ENCODE data around the gene RANBP17.

Gene RANBP17

DNA sequence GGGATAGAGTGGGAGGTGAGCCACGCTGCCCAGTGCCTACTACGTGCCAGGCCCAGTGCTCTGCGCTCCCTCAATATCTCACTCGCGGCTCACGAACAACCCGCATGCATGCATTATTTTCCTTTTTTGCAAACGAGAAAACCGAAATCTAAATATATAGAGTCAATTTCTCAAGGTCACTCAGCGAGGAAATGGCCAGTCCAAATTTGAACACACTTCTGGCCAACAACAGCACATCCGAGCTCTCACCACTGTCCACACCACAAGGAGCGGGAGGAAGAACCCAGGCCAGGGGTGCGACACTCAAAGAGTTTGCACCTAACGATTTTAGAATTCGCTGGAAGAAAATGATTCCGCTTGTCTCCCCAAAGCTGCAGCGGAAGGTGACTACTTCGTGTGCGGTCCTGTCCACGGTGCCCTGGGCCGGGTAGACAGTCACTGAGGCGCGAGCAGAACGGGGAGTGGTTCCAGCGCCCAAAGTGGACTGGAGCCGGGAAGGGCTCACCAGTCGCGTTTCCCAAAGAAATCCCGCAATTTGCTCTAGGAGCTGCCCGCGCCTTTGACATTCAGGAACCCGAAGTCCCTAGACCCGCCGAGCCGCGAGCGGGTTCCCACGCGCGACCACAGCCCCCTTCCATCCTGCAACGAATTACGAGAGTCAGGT is 446.1 kb downstream of the RANBP17 start:
- no peak for DNase-seq

DNA sequence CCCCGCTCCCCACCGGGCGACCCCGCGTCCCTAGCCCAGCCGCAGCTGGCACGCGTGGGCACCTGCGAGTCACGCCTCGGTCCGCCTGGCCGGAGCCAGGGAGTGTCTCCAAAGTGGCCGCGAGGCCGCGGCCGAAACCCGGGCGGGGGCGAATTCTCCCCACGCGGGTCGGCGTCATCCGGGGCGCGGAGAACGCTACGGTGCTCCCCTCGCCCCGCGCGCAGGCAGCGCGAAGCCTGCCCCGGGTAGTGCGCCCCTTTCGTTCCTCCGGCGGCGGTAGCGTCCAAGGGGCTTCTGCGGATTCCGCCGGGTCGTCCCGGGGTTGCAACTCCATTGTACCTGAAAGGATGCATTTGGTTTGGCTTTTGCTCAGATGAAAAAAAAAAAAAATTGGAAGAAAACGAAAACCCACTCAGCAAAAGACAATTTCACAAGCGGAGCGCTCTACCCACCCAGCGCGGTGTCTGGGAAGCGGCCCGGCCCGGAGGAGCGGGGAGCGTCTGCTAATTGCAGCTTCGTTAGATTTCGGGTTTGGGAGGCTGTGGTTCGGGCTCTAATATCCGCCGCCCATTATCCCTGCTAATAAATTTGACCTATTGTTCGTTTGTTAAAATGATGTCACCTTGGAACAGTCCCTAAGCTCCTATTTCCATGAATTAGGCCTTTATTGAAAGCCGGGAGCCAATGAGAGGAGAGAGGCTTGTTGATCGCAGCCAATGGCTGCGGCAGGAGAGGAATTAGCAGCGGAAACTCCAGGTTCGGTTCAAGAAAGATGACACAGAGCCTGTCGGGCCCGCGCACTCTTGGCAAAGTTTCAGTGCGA is 446.8 kb downstream of the RANBP17 start, which contains the start of gene TLX3:
TSS of gene TLX3 (plus strand) at position 796 of the 823 bp plus-strand sequence. CDS start 118 bp downstream, outside the sequence.
- peak; percentile 93 for DNase-seq

DNA sequence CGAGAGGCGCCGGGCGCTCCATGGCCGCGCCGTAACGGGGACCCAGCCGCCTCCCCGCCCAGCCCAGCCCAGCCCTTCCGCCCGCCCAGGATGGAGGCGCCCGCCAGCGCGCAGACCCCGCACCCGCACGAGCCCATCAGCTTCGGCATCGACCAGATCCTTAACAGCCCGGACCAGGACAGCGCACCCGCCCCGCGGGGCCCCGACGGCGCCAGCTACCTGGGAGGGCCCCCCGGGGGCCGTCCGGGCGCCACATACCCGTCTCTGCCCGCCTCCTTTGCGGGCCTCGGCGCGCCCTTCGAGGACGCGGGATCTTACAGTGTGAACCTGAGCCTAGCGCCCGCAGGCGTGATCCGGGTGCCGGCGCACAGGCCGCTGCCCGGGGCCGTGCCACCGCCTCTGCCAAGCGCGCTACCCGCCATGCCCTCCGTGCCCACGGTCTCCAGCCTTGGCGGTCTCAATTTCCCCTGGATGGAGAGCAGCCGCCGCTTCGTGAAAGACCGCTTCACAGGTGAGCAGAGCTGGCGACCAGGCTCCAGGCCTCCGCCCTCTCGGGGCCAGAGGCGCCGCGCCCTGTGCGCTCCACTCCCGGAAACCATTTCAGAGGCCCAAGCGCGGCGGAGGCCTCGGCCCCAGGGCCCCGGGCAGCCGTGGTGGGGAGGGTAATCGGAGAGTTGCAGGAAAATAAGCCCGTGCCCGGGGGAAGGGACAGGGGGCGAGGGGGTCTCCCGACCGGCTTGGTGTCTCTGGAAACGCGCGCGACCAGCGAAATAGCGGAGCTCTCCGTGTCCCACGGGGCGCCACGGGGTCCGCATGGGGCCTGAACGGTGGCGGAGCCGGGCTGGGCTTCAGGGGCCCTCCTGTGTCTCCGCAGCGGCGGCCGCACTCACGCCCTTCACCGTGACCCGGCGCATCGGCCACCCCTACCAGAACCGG is 447.7 kb downstream of the RANBP17 start:
- no peak for DNase-seq

DNA sequence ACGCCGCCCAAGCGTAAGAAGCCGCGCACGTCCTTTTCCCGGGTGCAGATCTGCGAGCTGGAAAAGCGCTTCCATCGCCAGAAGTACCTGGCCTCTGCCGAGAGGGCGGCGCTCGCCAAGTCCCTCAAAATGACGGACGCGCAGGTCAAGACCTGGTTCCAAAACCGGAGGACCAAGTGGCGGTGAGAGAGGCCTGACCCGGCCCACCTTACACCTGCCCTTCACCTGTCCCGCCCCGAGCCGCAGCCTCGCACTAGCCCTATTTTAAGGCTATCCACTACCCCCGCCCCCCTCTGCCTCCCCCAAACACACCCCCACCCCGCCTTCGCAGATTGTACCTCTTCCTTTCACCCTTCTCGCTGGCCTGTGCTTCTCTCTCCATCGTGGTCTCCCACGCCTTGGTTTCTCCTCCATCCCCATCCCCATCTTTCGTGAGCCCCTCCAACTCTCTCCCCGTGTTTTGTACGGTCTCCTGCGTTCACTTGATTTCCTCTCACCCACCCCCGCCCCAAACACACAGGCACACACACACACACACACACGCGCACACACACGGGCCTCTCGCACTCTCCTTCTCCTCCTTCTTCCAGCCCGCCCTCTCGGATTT is 448.5 kb downstream of the RANBP17 start:
- no peak for DNase-seq

DNA sequence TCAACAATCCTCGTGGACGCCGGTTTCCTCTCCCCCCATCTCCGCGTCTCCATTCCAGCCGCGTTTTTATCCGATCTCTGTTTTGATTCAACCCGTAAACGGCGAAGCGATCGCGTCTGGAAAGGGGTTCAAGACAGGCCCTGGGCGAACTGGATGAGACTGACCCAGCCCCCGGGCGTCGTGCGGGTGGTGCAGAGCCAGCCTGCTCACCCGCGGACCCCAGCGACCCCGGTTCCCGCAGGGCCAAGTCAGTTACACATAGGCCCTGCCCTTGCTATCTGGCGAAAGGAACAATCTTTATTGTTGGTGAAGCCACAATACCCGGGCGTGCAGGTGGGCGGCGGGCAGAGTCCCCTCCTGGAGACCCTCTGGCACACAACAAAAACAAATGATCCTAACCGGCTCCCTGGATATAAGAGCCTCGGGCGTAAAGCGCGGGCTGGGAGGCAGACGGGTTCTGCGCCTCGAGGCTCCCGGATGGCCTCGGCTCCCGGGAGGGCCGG is 449.1 kb downstream of the RANBP17 start:
- no peak for DNase-seq

DNA sequence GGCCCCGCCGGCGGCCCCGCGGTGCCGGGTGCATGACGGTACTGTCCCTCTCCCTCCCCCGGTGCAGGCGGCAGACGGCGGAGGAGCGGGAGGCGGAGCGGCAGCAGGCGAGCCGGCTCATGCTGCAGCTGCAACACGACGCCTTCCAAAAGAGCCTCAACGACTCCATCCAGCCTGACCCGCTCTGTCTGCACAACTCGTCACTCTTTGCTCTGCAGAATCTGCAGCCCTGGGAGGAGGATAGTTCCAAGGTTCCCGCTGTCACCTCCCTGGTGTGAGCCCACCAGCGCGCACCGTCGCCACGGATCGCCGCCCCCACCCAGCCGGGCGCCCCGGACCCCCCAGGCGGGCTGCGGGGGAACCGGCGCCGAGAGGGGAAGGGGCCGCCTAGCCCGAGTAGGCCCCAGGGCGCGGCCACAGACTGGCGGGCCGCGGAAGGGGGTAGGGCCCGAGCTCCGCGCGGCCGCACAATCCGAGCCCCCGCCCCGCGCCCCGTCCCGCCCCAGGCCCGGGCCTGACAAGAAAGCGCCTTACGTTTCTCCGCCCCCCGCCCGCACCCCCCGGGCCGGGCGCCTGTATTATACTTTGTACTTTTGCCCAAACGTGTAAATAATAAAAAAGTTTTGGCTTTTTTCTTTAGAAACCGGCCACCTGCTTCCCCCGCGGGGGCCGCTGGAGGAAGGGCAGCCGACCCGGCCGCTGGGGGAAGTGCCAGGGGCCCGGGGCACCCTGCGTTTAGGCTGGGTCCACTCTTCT is 449.7 kb downstream of the RANBP17 start:
- DNase-seq = no peak

DNA sequence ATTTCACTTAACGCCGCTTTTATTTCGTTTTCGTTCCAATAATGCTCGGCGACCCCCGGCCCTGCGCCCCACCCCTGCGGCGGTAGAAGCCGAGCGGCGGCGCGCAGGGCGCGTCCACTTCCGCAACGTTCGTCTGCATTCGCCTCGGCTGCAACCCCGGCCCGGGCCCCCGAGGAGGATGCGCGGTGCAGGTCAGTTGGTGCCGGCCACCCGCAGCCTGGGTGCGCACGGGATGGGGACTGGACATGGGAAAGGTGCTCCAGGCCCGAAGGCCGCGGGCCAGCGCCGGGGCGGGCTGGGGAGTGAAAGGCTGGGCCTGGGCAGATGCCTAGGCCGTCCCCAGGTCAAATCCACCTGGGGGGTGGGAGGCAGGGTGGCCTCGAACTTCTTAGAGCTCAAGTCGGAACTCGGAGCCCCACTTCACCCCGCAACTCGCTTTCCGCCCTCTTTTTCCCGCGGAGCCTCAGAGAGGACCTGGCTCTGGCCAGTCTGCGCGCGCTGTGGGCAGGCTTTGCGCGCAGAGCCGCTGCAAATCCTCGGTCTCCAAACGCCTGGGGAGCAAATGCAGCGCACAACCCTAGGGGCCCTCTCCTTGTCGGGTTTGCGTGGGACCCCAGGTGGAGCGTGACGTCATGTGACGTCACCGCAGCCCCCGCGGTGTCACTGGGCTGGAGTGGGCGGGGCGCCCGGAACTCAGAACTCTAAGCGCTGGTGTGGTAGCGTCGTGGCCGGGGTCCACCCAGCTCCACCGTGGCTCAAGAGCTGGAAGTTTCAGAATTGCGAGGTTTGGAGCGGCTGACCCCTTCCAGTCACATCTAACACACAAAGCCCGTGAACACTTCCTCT is 450.5 kb downstream of the RANBP17 start:
- no peak for DNase-seq

DNA sequence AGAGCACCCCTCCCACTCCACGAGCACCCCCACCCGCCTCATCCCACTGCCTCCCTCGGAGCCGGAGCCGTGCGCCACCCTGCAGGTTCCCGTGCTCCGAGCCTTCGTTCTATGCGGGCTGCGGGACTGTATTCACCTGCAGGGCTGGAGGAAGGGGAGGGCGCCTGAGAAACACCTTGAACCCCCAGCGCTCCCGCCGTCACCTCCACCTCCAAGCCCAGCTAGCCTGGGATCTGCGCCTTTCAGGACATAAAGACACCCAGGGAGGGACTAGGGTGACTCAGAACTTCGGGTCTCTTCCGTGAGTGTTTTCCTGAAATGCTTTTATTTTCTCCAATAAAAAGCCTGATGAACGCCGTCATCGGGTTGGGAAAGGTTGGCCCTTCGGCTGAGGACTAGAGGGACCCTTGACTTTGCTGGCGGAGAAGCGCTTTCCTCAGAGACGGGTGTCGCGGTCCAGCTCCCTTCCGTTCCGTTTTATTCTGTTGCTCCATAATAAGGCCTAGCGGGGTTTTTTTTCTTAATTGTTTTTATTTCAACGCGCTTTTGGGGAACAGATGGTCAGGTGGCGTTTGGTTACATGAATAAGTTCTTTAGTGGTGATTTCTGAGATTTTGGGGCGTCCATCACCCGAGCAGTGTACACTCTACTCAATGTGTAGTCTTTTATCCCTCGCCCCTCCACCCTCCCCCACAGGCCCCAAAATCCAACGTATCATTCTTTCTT is 451.8 kb downstream of the RANBP17 start:
- no peak for DNase-seq

DNA sequence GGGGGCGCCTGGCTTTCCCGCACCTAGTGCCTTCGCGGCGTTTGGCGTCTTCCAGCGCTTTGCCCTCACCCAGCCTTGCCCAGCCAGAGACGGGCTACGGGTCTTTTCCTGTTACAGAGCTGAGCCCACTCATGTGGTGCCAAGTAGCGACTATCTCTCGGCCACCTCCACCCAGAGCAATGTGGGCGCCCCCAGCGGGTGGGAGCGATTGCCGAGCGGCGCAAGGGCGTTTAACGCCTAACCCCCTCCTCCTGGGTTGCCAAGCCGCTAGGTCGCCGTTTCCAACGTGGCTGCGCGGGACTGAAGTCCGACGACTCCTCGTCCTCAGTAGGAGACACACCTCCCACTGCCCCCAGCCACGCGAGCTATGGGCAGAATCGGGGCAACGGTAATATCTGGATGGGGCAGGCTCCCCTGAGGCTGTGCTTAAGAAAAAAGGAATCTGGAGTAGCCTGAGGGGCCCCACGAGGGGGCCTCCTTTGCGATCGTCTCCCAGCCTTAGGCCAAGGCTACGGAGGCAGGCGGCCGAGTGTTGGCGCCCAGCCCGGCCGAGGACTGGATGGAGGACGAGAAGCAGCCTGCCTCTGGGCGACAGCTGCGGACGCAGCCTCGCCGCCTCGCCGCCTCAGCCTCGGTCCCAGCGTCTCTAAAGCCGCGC is 453.0 kb downstream of the RANBP17 start:
- DNase-seq = no peak

DNA sequence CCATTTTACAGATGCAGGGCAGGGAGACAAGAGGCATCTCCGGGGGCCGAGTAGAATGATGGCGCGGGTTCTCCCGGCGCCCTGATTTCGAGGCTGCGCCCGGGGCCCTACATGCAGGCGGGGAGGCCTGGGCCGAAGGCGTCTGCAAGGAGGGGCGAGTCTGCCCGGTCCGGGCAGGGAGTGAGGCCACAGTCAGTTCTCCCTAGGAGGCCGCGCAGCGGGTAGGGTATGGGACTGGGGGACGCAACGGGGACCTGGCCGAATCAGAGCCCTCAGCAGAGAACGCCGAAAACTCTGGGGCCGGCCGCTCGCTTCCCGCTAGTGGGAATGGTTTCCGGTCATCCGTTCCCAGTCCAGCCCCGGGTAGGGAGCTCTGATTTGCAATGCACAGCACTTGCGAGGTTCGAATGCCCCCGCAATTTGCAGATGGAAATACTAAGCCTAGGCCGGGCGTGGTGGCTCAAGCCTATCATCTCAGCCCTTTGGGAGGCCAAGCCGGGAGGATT is 453.6 kb downstream of the RANBP17 start:
- DNase-seq = no peak

DNA sequence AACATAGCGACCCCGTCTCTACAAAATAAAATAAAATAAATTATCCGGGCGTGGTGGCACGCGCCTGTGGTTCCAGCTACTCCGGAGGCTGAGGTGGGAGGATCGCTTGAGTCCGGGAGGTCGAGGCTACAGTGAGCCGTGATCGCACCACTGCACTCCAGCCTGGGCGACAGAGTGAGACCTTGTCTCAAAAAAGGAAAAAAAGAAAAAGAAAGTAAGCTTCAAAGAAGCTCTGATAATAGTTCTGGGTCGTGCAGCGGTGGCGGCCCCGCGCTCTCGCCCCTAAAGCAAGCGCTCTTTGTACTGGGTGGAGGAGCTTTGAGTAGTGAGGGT is 454.1 kb downstream of the RANBP17 start:
- no peak for DNase-seq

DNA sequence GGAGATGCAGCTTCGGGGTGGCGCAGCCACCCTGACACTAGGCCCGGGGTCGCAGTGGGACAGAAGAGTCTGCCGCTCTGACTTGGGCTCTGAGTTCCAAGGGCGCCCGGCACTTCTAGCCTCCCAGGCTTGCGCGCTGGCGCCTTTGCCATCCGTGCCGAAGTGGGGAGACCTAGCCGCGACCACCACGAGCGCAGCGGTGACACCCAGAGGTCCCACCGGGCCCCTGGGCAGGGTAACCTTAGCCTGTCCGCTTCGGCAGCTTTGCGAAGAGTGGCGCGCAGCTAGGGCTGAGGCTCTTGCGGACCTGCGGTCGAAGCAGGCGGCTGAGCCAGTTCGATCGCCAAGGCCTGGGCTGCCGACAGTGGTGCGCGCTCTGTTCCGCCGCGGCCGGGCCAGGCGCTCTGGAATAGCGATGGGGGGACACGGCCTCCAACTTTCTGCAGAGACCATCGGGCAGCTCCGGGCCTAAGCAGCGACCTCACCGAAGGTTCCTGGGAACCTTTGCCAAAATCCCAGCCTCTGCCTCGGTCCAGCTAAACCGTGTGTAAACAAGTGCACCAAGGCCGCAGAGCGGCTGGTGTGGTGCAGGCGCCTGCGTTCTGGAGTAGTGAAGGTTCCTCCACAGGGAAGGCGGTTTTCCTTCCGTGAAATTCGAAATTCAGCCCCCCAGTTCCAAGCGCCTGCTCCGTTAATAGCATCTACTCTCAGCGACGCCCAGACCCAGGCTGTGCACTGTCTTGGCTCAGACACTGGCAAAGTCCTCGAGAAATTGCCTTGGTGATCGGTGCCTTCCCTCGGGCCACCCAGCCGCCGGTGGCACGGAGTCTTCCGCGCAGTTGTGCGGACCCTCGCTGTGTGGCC is 454.7 kb downstream of the RANBP17 start:
- no peak for DNase-seq

DNA sequence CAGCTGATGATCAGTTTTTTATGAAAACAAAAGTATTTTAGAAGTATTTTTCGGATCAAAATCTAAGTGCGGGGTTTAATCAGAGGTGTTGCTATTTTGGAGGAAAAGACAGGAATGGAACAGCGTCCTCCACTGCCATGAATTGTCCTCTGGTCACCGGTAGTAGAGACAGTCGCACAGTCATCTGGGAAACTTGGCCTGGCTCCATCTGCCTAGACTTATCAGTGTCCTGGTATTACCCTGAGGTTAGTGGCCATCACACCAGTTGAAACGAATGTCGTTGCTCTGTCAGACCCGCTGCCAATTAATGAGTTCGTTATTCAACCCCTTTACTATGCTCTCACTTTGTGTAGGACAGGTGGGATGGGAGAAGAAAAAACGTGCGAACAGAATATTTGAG is 455.4 kb downstream of the RANBP17 start:
- no peak for DNase-seq

DNA sequence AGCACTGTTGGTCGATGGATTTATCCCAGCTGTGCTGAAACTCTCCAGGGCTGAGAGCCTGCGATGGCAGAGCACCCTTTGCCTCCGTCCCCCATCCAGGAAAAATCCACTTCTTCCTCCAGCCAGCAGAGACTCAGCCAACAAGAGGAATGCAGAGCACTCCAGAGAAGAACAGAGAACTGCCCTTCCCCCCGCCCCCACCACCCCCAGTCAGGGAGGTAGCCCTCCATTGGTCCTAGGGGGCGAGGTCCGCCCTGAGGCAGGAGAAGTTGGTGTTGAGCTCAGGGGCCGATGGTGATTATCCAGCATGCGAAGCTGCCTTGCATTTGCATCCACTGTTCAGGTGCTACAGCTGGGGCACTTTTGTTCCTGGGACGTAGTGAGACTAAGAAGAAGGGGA is 456.2 kb downstream of the RANBP17 start:
- DNase-seq = no peak

DNA sequence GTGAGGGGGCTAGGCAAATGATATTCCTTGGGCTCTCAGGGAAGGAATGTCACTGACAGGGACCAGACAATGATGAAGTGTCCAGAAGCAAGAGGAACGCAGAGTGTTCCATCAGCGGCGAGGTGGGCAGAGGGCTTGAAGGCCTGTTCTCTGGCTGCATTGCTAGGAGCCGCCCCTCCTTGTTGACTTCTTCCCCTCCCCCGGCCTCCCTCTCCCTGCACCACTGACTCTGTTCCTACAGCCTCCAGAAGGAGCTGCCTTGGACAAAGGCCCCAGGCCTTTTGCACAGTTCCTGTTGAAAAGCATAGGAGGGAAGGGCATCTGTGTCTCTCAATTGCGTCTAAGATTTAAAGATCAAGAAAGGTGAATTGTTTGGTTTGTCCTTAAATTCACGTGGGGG is 459.6 kb downstream of the RANBP17 start:
- no peak for DNase-seq

DNA sequence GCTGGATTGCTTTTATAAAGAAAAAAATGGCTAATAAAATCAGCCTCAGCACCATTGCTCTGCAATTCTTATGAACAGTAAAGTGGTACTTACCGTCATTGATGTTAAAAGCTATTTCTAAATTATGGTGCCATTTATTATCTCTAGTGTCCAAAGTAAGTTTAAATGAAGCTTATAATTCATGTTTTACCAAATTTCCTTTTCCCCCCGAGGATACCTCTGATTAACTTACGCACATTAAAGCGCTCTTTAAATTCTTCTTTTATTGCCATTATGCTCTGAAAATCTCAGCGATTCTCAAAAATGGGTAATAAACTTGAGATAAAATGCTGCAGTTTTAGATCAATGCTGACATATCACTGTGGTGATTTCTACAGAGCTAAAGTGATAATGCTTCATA is 460.7 kb downstream of the RANBP17 start:
- no peak for DNase-seq

DNA sequence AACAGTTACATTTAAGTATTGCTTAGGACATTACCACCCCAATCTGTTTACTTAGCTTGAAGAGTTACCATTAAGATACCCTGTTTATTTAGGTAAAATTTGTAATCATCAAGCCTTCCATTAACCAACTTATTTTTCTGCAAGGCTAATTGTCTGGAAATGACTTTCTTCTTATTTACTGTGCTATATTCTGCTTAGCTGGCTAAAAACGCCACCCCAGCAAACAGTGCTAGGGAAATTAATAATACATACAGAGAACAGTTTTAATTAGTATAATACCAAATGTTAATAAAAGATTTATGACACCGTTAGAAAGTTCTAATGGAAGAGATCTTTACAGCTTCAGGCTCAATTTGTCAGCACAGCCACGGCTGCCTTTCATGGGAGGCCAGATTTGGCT is 461.2 kb downstream of the RANBP17 start:
- no peak for DNase-seq

DNA sequence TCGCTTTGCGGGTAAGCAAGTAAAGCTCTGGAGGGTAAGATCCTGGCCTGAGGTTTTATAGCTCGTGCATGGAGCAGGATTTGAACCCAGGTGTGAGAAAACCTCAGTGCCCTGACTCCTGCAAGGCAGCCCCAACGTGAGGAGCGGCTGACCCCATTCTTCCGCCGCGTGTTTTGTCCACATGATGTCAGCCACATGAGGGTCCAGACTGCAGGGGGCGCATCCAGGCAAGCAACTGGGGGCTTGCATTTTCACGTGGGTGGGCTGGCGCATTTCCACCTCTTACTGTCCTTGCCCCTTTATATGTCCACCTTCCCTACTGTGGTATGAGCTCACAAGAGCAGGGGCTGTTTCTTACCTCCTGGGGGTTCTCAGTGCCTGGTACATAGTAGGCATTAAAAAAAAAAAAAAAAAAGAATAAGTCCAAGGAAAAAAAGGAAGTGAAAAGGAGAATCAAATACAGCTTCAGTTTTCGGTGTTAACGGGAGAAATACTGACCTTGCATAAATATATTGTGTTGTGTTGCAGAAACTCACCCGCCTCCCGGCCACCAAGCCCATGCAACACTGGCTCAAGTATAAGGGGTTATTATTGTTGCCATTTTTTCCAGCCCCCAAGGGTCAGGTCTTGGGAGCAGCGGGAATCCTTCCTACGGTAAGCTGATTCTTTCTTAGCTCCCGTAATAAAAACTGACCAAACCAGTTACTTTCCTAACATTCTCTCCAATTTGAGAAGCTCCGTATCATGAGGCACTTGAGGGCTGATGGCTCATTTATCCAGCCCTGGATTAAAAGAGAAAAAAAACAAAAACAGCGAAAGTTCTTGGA is 462.2 kb downstream of the RANBP17 start:
- no peak for DNase-seq
